Medulla oblongata (tissue), 1 donor: ENCODE data around the gene SLC9A3.
"Not testable (repeated sequence)": the region's sequence is repeated elsewhere in the genome, so short reads cannot be mapped to it uniquely, and the experiment has no call there.

Experiments
- DNase-seq: peaks from one replicate; pipeline ENCODE4 v3.0.0-alpha.2; 2015; ENCODE audit errors: extremely low spot score

SLC9A3 gene

GRCh38 chr5:507986-508575 lies 16.2 kb downstream of the SLC9A3 start:
- not testable (repeated sequence) for DNase-seq

GRCh38 chr5:505951-506525 lies 18.2 kb downstream of the SLC9A3 start:
- no peak for DNase-seq

- no peak for DNase-seq
Measured at GRCh38 chr5:504326-505154, 19.7 kb downstream of the SLC9A3 start.

GRCh38 chr5:502325-503079 lies 21.7 kb downstream of the SLC9A3 start:
- no peak for DNase-seq

- no peak for DNase-seq
Measured at GRCh38 chr5:501831-502184, 22.4 kb downstream of the SLC9A3 start.

GRCh38 chr5:501105-501830 lies 23.0 kb downstream of the SLC9A3 start:
- no peak for DNase-seq

- no peak for DNase-seq
Measured at GRCh38 chr5:500491-500890, 23.8 kb downstream of the SLC9A3 start.

- DNase-seq, result no peak
Measured at GRCh38 chr5:499233-500209, 24.7 kb downstream of the SLC9A3 start.

GRCh38 chr5:497871-498509 lies 26.3 kb downstream of the SLC9A3 start:
- no peak for DNase-seq

GRCh38 chr5:497090-497700 lies 27.1 kb downstream of the SLC9A3 start:
- DNase-seq, result no peak

- no peak for DNase-seq
Measured at GRCh38 chr5:496028-496427, 28.2 kb downstream of the SLC9A3 start.

- DNase-seq, result no peak
Measured at GRCh38 chr5:494667-495255, 29.5 kb downstream of the SLC9A3 start.

GRCh38 chr5:493758-494157 lies 30.5 kb downstream of the SLC9A3 start:
- DNase-seq, result no peak

- DNase-seq, result no peak
Measured at GRCh38 chr5:493119-493701, 31.0 kb downstream of the SLC9A3 start.

GRCh38 chr5:492314-492893 lies 31.8 kb downstream of the SLC9A3 start:
- DNase-seq, result no peak

- no peak for DNase-seq
Measured at GRCh38 chr5:491856-492155, 32.4 kb downstream of the SLC9A3 start.

GRCh38 chr5:491119-491855 lies 33.0 kb downstream of the SLC9A3 start:
- no peak for DNase-seq
